NB4 (cell line): ENCODE results near the gene LYSMD2.
A peak's percentile ranks its signal among the peaks of the same experiment; 100 is the strongest.

Experiments
- DNase-seq: peaks from one replicate; pipeline ENCODE4 v3.0.0; 2010; ENCODE audit warnings: low read depth
- H3K4me3 ChIP-seq: one replicate; pipeline ENCODE4 v1.5.1; 2011; ENCODE audit warnings: mild to moderate bottlenecking, low read depth, low read length, moderate library complexity
- MYC ChIP-seq: IDR thresholded peaks from 2 replicates; pipeline ENCODE4 v1.6.1; 2011; ENCODE audit warnings: low read depth, low read length
- POLR2A ChIP-seq: IDR thresholded peaks from 2 replicates; pipeline ENCODE4 v1.6.1; 2011; ENCODE audit warnings: mild to moderate bottlenecking; ENCODE audit not compliant: insufficient read length; ENCODE audit errors: extremely low read depth
- TF ChIP-seq, protein P1 (sequence below): IDR thresholded peaks from one replicate; pipeline ENCODE4 v1.5.1; 2012; ENCODE audit warnings: low read depth, low read length
- TF ChIP-seq, protein P2 (sequence below): IDR thresholded peaks from 2 replicates; pipeline ENCODE4 v1.6.1; 2011; ENCODE audit warnings: low read depth, low read length

LYSMD2 gene

DNA sequence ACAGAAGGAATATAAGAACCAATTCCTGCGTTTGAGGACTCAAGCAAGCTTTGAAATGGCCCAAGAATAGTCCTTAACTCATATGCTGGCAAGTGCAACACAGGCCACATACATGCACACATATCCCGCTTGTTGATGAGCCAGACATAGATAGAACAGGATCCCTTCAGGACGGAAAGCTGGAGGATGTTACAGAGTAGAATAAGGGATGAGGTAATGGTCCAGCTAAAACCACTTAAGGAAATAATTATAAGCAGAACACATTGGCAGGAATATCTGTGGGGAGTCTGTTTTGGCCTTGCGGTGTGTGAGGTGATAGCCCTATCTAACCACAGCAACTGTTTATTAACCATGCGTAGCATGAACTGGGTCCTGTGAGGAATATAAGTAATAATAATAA, 31.2 kb downstream of the LYSMD2 start:
- no peak overlapping the region for H3K4me3 ChIP-seq
- TF ChIP-seq MYC: no peak
- TF ChIP-seq, protein P1, sequence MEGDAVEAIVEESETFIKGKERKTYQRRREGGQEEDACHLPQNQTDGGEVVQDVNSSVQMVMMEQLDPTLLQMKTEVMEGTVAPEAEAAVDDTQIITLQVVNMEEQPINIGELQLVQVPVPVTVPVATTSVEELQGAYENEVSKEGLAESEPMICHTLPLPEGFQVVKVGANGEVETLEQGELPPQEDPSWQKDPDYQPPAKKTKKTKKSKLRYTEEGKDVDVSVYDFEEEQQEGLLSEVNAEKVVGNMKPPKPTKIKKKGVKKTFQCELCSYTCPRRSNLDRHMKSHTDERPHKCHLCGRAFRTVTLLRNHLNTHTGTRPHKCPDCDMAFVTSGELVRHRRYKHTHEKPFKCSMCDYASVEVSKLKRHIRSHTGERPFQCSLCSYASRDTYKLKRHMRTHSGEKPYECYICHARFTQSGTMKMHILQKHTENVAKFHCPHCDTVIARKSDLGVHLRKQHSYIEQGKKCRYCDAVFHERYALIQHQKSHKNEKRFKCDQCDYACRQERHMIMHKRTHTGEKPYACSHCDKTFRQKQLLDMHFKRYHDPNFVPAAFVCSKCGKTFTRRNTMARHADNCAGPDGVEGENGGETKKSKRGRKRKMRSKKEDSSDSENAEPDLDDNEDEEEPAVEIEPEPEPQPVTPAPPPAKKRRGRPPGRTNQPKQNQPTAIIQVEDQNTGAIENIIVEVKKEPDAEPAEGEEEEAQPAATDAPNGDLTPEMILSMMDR: no peak
- no peak for TF ChIP-seq POLR2A
- TF ChIP-seq, protein P2, sequence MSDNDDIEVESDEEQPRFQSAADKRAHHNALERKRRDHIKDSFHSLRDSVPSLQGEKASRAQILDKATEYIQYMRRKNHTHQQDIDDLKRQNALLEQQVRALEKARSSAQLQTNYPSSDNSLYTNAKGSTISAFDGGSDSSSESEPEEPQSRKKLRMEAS: no peak
- DNase-seq: no peak

DNA sequence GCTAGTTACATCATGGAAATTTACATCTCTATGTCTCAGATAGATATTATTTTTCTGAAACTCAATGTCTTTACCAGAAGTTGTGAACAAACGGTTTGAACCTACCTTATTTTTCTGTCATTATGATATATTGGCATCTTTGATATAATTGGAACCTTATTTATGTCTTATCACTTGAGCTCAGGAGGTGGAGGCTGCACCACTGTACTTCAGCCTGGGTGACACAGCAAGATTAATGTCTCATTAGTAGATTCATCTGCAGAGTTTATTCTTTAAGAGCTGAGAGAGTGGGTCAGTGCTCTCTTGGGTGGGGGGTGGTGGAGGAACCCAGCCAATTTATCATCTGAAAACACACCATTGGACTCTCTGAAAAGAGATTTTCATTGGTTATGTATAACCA, 34.7 kb downstream of the LYSMD2 start:
- no peak for TF ChIP-seq POLR2A
- TF ChIP-seq, protein P2: no peak
- no peak for TF ChIP-seq MYC
- TF ChIP-seq, protein P1: no peak
- no peak for DNase-seq
- H3K4me3 ChIP-seq: no peak overlapping the region

DNA sequence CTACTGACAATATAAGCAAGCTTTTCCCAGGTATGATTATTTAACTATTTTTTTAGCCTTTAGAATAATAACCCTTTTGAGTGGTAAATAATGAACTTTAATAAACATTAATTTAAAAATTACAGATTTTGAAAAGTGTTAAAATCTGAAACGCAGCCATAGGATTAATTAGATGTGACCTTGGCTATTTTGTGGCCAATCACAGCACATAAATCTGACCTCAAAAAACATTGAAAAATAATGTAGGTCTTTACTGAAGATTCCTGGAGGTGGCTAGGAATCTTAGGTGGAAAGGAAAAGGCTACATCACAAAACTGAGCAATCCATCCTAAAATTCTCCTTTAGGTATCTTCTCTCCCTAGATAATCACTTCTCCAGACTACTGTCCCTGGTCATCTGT, 38.1 kb downstream of the LYSMD2 start:
- DNase-seq: no peak
- H3K4me3 ChIP-seq: no peak overlapping the region

DNA sequence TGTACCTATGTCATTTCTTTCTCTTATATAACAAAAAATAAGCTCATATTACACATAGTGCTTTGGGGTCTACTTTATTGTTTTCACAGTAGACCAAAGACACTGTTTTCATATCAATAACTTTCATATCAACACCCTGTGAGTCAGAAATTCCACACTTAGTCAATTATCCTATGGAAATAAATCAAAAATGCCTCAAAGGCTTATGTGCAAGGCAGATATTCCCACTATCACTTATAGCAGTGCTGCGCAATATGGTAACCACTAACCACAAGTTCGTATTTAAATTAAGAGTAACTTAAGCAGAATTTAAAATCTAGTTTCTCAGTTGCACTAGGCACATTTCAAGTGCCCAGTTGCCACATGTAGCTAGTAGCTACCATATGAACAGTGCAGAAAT, 40.3 kb downstream of the LYSMD2 start:
- H3K4me3 ChIP-seq: no peak overlapping the region
- DNase-seq: peak; percentile 11
- no peak for TF ChIP-seq POLR2A
- TF ChIP-seq MYC: no peak
- TF ChIP-seq, protein P2: no peak
- TF ChIP-seq, protein P1: no peak

More for the DNA sequence above, 38.1 kb downstream of the LYSMD2 start:
- TF ChIP-seq POLR2A (no peak), MYC (no peak)
- TF ChIP-seq, protein P2: no peak
- TF ChIP-seq, protein P1: no peak

DNA sequence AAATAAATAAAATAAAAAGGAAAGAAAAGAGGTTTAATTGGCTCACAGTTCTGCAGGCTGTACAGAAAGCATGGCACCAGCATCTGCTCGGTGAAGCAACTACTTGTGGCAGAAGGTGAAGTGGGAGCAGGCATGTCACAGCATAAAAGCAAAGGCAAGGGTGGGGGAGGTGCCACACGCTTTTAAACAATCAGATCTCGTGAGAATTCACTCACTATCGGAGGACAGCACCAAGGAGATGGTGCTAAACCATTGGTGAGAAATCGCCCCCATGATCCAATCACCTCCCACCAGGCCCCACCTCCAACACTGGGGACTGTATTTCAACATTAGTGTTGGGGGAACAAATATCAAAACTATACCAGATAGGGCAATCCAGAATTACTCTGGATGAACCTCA, 40.9 kb downstream of the LYSMD2 start:
- no peak for DNase-seq
- no peak overlapping the region for H3K4me3 ChIP-seq
- TF ChIP-seq, protein P2: no peak
- TF ChIP-seq POLR2A (no peak), MYC (no peak)
- TF ChIP-seq, protein P1: no peak

DNA sequence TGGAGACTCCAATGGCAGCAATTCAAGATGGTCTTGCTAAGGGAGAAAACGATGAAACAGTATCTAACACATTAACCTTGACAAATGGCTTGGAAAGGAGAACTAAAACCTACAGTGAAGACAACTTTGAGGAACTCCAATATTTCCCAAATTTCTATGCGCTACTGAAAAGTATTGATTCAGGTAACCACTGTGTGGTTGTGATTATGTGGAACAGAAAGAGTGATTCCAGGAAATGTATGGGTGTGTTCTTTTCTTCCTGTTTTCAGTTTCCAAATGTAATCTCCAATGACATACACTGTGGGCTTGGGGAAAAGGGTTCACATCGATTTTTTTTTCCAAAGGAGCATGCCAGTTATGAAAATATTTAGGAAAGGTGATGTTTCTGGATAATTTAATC, 45.3 kb downstream of the LYSMD2 start:
- DNase-seq: no peak
- no peak overlapping the region for H3K4me3 ChIP-seq
- TF ChIP-seq POLR2A: no peak
- TF ChIP-seq, protein P1: no peak
- TF ChIP-seq, protein P2: no peak
- TF ChIP-seq MYC: no peak
